SJSA1 (cell line): ENCODE results near the gene NCOA3. TPM values are rescaled to one million over a fixed set of nuclear protein-coding genes. Genes with fewer than 3 reads are reported as not detected.
"Not testable (repeated sequence)": the region's sequence is repeated elsewhere in the genome, so short reads cannot be mapped to it uniquely, and the experiment has no call there.

ENCODE experiments used
- DNase-seq, 2 experiments: peaks; one replicate each; pipeline ENCODE4 v3.0.0-alpha.2; 2015 to 2020; ENCODE audit warnings: low spot score in 2 of 2, low read depth in 1 of 2
- H3K27ac ChIP-seq: fragments of 250-450 bp; sonication (Bioruptor Pico); 2 replicates; pipeline ENCODE4 v1.5.1; 2020; ENCODE audit warnings: mild to moderate bottlenecking, moderate library complexity
- H3K27me3 ChIP-seq: fragments of 250-450 bp; sonication (Bioruptor Pico); replicated peaks from 2 replicates; pipeline ENCODE4 v1.5.1; 2020; ENCODE audit warnings: mild to moderate bottlenecking, moderate library complexity
- H3K36me3 ChIP-seq: fragments of 250-450 bp; sonication (Bioruptor Pico); 2 replicates; pipeline ENCODE4 v1.5.1; 2020; ENCODE audit warnings: mild to moderate bottlenecking
- H3K4me1 ChIP-seq: fragments of 250-450 bp; sonication (Bioruptor Pico); replicated peaks from 2 replicates; pipeline ENCODE4 v1.6.1; 2021; ENCODE audit warnings: mild to moderate bottlenecking
- H3K4me3 ChIP-seq: fragments of 250-450 bp; sonication (Bioruptor Pico); 2 replicates; pipeline ENCODE4 v1.5.1; 2020; ENCODE audit warnings: mild to moderate bottlenecking
- H3K9me3 ChIP-seq: fragments of 250-450 bp; sonication (Bioruptor Pico); replicated peaks from 2 replicates; pipeline ENCODE4 v1.5.1; 2020; ENCODE audit warnings: mild to moderate bottlenecking
- total RNA-seq: library from RNA; depleted of rRNA; stranded (reverse); fragments of >200 nt; shearing (Covaris generic); gene quantifications from 2 replicates; pipeline ENCODE4 v1.2.3, GENCODE V29; 2014; rRNA removed

Gene NCOA3
- 11.5 and 20.4 TPM in 2 replicates for total RNA-seq

- Histone ChIP-seq H3K36me3 (no peaks in the 10 kb centered on the region), H3K9me3 (no peaks in the 10 kb centered on the region), H3K4me3 (peak within 1 kb of the TSS; percentile 68), H3K27me3 (no peaks in the 10 kb centered on the region), H3K4me1 (peaks cover 10% of the 10 kb centered on the region), H3K27ac (peak within 1 kb of the TSS; percentile 27)
- DNase-seq, result peak; percentile 90 to 98
These were observed at the start of gene NCOA3 for GRCh38 chr20:47501482-47502270. Gene NCOA3, plus strand, starts transcription at chr20:47501887. Its CDS starts 120,361 bp downstream, at chr20:47622248.

- no peak overlapping the region for H3K27ac ChIP-seq
- DNase-seq, result no peak
- H3K36me3 ChIP-seq, result no peaks in the 10 kb centered on the region
- no peak overlapping the region for H3K4me3 ChIP-seq
- peaks cover 12% of the 10 kb centered on the region for H3K4me1 ChIP-seq
- peaks cover 9% of the 10 kb centered on the region for H3K9me3 ChIP-seq
- H3K27me3 ChIP-seq, result no peaks in the 10 kb centered on the region
These were observed 48.9 kb upstream of the NCOA3 start for GRCh38 chr20:47452736-47453161.

GRCh38 chr20:47453167-47453782 is 48.4 kb upstream of the NCOA3 start:
- Histone ChIP-seq H3K27me3 (no peaks in the 10 kb centered on the region), H3K4me3 (no peak overlapping the region), H3K27ac (no peak overlapping the region), H3K36me3 (no peaks in the 10 kb centered on the region), H3K9me3 (peaks cover 9% of the 10 kb centered on the region), H3K4me1 (peaks cover 13% of the 10 kb centered on the region)
- peak; percentile 68 to 81 for DNase-seq

GRCh38 chr20:47454298-47455132 is 47.2 kb upstream of the NCOA3 start:
- no peak overlapping the region for H3K4me3 ChIP-seq
- no peaks in the 10 kb centered on the region for H3K36me3 ChIP-seq
- H3K9me3 ChIP-seq, result peaks cover 9% of the 10 kb centered on the region
- DNase-seq, result no peak
- H3K27me3 ChIP-seq, result no peaks in the 10 kb centered on the region
- no peak overlapping the region for H3K27ac ChIP-seq
- H3K4me1 ChIP-seq, result peaks cover 13% of the 10 kb centered on the region

- Histone ChIP-seq H3K27ac (no peak overlapping the region), H3K4me3 (no peak overlapping the region), H3K9me3 (peaks cover 9% of the 10 kb centered on the region), H3K27me3 (no peaks in the 10 kb centered on the region), H3K36me3 (no peaks in the 10 kb centered on the region), H3K4me1 (peaks cover 13% of the 10 kb centered on the region)
- DNase-seq, result no peak
These were observed 46.3 kb upstream of the NCOA3 start for GRCh38 chr20:47455133-47456040.

- Histone ChIP-seq H3K36me3 (no peaks in the 10 kb centered on the region), H3K4me1 (peaks cover 13% of the 10 kb centered on the region), H3K27ac (no peak overlapping the region), H3K27me3 (no peaks in the 10 kb centered on the region), H3K9me3 (peaks cover 9% of the 10 kb centered on the region), H3K4me3 (no peak overlapping the region)
- no peak for DNase-seq
These were observed 45.6 kb upstream of the NCOA3 start for GRCh38 chr20:47456041-47456537.

- no peak overlapping the region for H3K27ac ChIP-seq
- peaks cover 9% of the 10 kb centered on the region for H3K9me3 ChIP-seq
- H3K36me3 ChIP-seq, result no peaks in the 10 kb centered on the region
- H3K4me3 ChIP-seq, result no peak overlapping the region
- H3K4me1 ChIP-seq, result peaks cover 13% of the 10 kb centered on the region
- peak in 1 of 2 experiments; percentile 32 for DNase-seq
- no peaks in the 10 kb centered on the region for H3K27me3 ChIP-seq
These were observed 44.5 kb upstream of the NCOA3 start for GRCh38 chr20:47456952-47457724.

GRCh38 chr20:47458280-47459050 is 43.2 kb upstream of the NCOA3 start:
- H3K4me3 ChIP-seq, H3K4me1 ChIP-seq, H3K36me3 ChIP-seq, H3K9me3 ChIP-seq, DNase-seq, H3K27me3 ChIP-seq, H3K27ac ChIP-seq: not testable (repeated sequence)

GRCh38 chr20:47459344-47460073 is 42.2 kb upstream of the NCOA3 start:
- H3K4me1 ChIP-seq, result peaks cover 14% of the 10 kb centered on the region
- H3K4me3 ChIP-seq, result no peak overlapping the region
- DNase-seq, result no peak
- H3K27me3 ChIP-seq, result no peaks in the 10 kb centered on the region
- 0 out of 2 replicates have a peak, but pooled peaks cover under 1% of the 10 kb centered on the region for H3K9me3 ChIP-seq
- no peak overlapping the region for H3K27ac ChIP-seq
- H3K36me3 ChIP-seq, result no peaks in the 10 kb centered on the region

GRCh38 chr20:47460761-47461112 is 41.0 kb upstream of the NCOA3 start:
- not testable (repeated sequence) for H3K27me3 ChIP-seq, H3K36me3 ChIP-seq, H3K4me3 ChIP-seq, H3K27ac ChIP-seq, H3K9me3 ChIP-seq, DNase-seq
- peaks cover 19% of the 10 kb centered on the region for H3K4me1 ChIP-seq

GRCh38 chr20:47461120-47461685 is 40.5 kb upstream of the NCOA3 start:
- Histone ChIP-seq H3K4me1 (peaks cover 19% of the 10 kb centered on the region), H3K4me3 (no peak overlapping the region), H3K36me3 (no peaks in the 10 kb centered on the region), H3K27ac (no peak overlapping the region), H3K9me3 (no peaks in the 10 kb centered on the region), H3K27me3 (no peaks in the 10 kb centered on the region)
- no peak for DNase-seq
